Endothelial cell of umbilical vein (primary cell): ENCODE results near the gene NFKB1.

Source experiments
- EZH2 ChIP-seq: IDR thresholded peaks from 2 replicates; pipeline ENCODE4 v1.6.1; 2012; ENCODE audit warnings: borderline replicate concordance, low read depth, mild to moderate bottlenecking, moderate library complexity, low read length, inconsistent platforms; ENCODE audit not compliant: severe bottlenecking
- GATA2 ChIP-seq: IDR thresholded peaks from 2 replicates; pipeline ENCODE4 v1.7.0; 2011; ENCODE audit warnings: low read depth, mild to moderate bottlenecking, moderate library complexity, mixed read lengths, low read length; ENCODE audit not compliant: insufficient read length, insufficient read depth
- JUN ChIP-seq: IDR thresholded peaks from 2 replicates; pipeline ENCODE4 v1.6.1; 2011; ENCODE audit warnings: borderline replicate concordance, low read depth; ENCODE audit not compliant: insufficient read length, insufficient read depth
- MYC ChIP-seq: IDR thresholded peaks from one replicate; pipeline ENCODE4 v1.6.1; 2011; ENCODE audit warnings: mild to moderate bottlenecking, low read depth, low read length
- POLR2A ChIP-seq: IDR thresholded peaks from 2 replicates; pipeline ENCODE4 v1.6.1; 2012; ENCODE audit warnings: low read depth, mild to moderate bottlenecking, control low read depth, low read length
- POLR2AphosphoS5 ChIP-seq: IDR thresholded peaks from 2 replicates; pipeline ENCODE4 v1.6.1; 2012; ENCODE audit warnings: low read depth, mild to moderate bottlenecking, control low read depth, low read length, moderate library complexity; ENCODE audit not compliant: insufficient read depth
- TF ChIP-seq, protein P1 (sequence below), 2 donors: IDR thresholded peaks; 1 replicate in 1 of 2; 2 replicates in 1 of 2; pipeline ENCODE4 v1.5.1; 2011; ENCODE audit warnings: low read length in 2 of 2, mild to moderate bottlenecking in 2 of 2, moderate library complexity in 2 of 2, control low read depth in 1 of 2, inconsistent platforms in 1 of 2, low read depth in 1 of 2; ENCODE audit not compliant: insufficient read depth in 1 of 2; ENCODE audit errors: extremely low read depth in 1 of 2

DNA sequence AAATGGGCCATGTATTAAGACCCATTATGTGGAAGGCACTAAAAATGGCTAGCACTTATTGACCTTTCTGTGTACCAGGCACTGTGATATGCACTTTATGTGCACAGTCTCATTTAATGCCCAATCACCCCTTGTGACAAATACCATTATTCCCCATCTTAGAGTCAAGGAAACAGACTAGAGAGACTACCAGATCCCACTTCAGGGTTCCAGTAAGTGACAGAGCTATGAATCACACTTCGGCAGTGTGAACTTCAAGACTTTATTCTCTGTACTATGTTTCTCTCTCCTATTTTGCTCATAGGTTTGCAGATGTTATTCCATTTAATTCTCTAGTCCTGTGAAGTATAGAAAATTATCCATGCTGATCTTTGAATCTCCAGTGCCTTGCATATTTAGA lies 107.0 kb downstream of the NFKB1 start:
- TF ChIP-seq JUN (no peak), POLR2A (no peak), GATA2 (no peak), EZH2 (no peak), POLR2AphosphoS5 (no peak), MYC (no peak)
- TF ChIP-seq, protein P1, sequence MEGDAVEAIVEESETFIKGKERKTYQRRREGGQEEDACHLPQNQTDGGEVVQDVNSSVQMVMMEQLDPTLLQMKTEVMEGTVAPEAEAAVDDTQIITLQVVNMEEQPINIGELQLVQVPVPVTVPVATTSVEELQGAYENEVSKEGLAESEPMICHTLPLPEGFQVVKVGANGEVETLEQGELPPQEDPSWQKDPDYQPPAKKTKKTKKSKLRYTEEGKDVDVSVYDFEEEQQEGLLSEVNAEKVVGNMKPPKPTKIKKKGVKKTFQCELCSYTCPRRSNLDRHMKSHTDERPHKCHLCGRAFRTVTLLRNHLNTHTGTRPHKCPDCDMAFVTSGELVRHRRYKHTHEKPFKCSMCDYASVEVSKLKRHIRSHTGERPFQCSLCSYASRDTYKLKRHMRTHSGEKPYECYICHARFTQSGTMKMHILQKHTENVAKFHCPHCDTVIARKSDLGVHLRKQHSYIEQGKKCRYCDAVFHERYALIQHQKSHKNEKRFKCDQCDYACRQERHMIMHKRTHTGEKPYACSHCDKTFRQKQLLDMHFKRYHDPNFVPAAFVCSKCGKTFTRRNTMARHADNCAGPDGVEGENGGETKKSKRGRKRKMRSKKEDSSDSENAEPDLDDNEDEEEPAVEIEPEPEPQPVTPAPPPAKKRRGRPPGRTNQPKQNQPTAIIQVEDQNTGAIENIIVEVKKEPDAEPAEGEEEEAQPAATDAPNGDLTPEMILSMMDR (IDR thresholded peaks at IDR 0.05; ENCODE audit: extremely low read depth in 1 of 2, insufficient read depth in 1 of 2, low read depth in 1 of 2, low read length in 2 of 2), result no peak
